Endothelial cell of umbilical vein (primary cell): ENCODE results near the gene APOL2. TPM values are rescaled to one million over a fixed set of nuclear protein-coding genes. Genes with fewer than 3 reads are reported as not detected.
"Not testable (repeated sequence)": the region's sequence is repeated elsewhere in the genome, so short reads cannot be mapped to it uniquely, and the experiment has no call there.

ENCODE experiments used
- BruUV-seq: library from RNA; stranded (reverse); fragments of 400-500 nt; replicated peaks from 2 replicates; lab custom pipeline; 2021; lab: Mats Ljungman, UMichigan
- CTCF ChIA-PET: fragments of 300-600, 350-600 bp; sonication (Branson Sonifier 250); formaldehyde crosslinking; loops from one replicate; lab custom pipeline; 2021; ENCODE audit warnings: antibody characterized with exemption, inconsistent platforms; lab: Charles Lee
- POLR2A ChIA-PET: fragments of 300-600, 350-600 bp; sonication (Branson Sonifier 250); formaldehyde crosslinking; loops from one replicate; lab custom pipeline; 2021; ENCODE audit warnings: antibody characterized with exemption, inconsistent platforms; lab: Charles Lee
- DNase-seq: peaks from one replicate; pipeline ENCODE4 v3.0.0-alpha.2; 2011; ENCODE audit warnings: low read depth, low spot score
- FAIRE-seq: peaks from 2 replicates; lab custom pipeline; 2011; peaks lifted over from hg19 to GRCh38; lab: Jason Lieb, UNC
- H2AFZ ChIP-seq: 2 replicates; pipeline ENCODE4 v1.6.0; 2012; ENCODE audit warnings: low read depth, low read length, control low read depth, inconsistent platforms
- H3K27ac ChIP-seq: 2 replicates; pipeline ENCODE4 v1.5.1; 2011; ENCODE audit warnings: low read depth, mild to moderate bottlenecking, control low read depth, low read length, moderate library complexity; ENCODE audit not compliant: insufficient read depth
- H3K27me3 ChIP-seq, 2 experiments: 2 replicates each; pipeline versions ENCODE4 v1.6.0 to v1.6.1; 2011; ENCODE audit warnings: low read length in 2 of 2, mixed read lengths in 1 of 2; ENCODE audit not compliant: control insufficient read depth in 2 of 2, insufficient read depth in 2 of 2
- H3K36me3 ChIP-seq, 2 experiments: 2 replicates in 1 of 2; 3 replicates in 1 of 2; pipeline ENCODE4 v1.5.1; 2011; ENCODE audit warnings: low read length in 2 of 2, mild to moderate bottlenecking in 1 of 2, moderate library complexity in 1 of 2; ENCODE audit not compliant: control insufficient read depth in 2 of 2, insufficient read depth in 2 of 2; ENCODE audit errors: extremely low read depth in 1 of 2
- H3K4me1 ChIP-seq: 3 replicates; pipeline ENCODE4 v1.5.1; 2011; ENCODE audit warnings: mild to moderate bottlenecking, low read length; ENCODE audit not compliant: control insufficient read depth, insufficient read depth; ENCODE audit errors: extremely low read depth
- H3K4me2 ChIP-seq: 2 replicates; pipeline ENCODE4 v1.6.1; 2011; ENCODE audit warnings: low read length, control low read depth, mixed read lengths; ENCODE audit not compliant: insufficient read depth
- H3K4me3 ChIP-seq, 3 experiments: fragments of 200-600 bp in 1 of 3; sonication (generic), shearing (Covaris generic) in 1 of 3; replicated peaks in 1 of 3; 2 replicates each; pipeline ENCODE4 v1.5.1; 2011 to 2016; ENCODE audit warnings: control low read depth in 3 of 3, low read length in 3 of 3, mild to moderate bottlenecking in 2 of 3, inconsistent platforms in 1 of 3, low read depth in 1 of 3, moderate library complexity in 1 of 3; ENCODE audit not compliant: insufficient read depth in 1 of 3
- H3K79me2 ChIP-seq: 2 replicates; pipeline ENCODE4 v1.6.0; 2012; ENCODE audit warnings: low read length, inconsistent platforms; ENCODE audit not compliant: control insufficient read depth, insufficient read depth
- H3K9ac ChIP-seq: replicated peaks from 2 replicates; pipeline ENCODE3; 2011; ENCODE audit warnings: low read length, control low read depth; ENCODE audit not compliant: insufficient read depth; ENCODE audit errors: extremely low read depth
- H3K9me1 ChIP-seq: replicated peaks from 3 replicates; pipeline ENCODE4 v1.6.0; 2011; ENCODE audit warnings: mild to moderate bottlenecking, low read length; ENCODE audit not compliant: control insufficient read depth, insufficient read depth; ENCODE audit errors: extremely low read depth
- H3K9me3 ChIP-seq: replicated peaks from 2 replicates; pipeline ENCODE4 v1.5.1; 2012; ENCODE audit warnings: low read length, inconsistent platforms; ENCODE audit not compliant: control insufficient read depth, insufficient read depth
- H4K20me1 ChIP-seq: replicated peaks from 2 replicates; pipeline ENCODE3; 2011; ENCODE audit warnings: mild to moderate bottlenecking, low read length; ENCODE audit not compliant: control insufficient read depth, insufficient read depth; ENCODE audit errors: extremely low read depth
- CTCF ChIP-seq, 2 donors: IDR thresholded peaks; 1 replicate in 1 of 2; 2 replicates in 1 of 2; pipeline ENCODE4 v1.5.1; 2011; ENCODE audit warnings: low read length in 2 of 2, mild to moderate bottlenecking in 2 of 2, moderate library complexity in 2 of 2, control low read depth in 1 of 2, inconsistent platforms in 1 of 2, low read depth in 1 of 2; ENCODE audit not compliant: insufficient read depth in 1 of 2; ENCODE audit errors: extremely low read depth in 1 of 2
- EZH2 ChIP-seq: IDR thresholded peaks from 2 replicates; pipeline ENCODE4 v1.6.1; 2012; ENCODE audit warnings: borderline replicate concordance, low read depth, mild to moderate bottlenecking, moderate library complexity, low read length, inconsistent platforms; ENCODE audit not compliant: severe bottlenecking
- FOS ChIP-seq: IDR thresholded peaks from 2 replicates; pipeline ENCODE4 v1.6.1; 2011; ENCODE audit warnings: mild to moderate bottlenecking, low read length, moderate library complexity, borderline replicate concordance; ENCODE audit not compliant: insufficient read depth
- GATA2 ChIP-seq: IDR thresholded peaks from 2 replicates; pipeline ENCODE4 v1.7.0; 2011; ENCODE audit warnings: low read depth, mild to moderate bottlenecking, moderate library complexity, mixed read lengths, low read length; ENCODE audit not compliant: insufficient read length, insufficient read depth
- JUN ChIP-seq: IDR thresholded peaks from 2 replicates; pipeline ENCODE4 v1.6.1; 2011; ENCODE audit warnings: borderline replicate concordance, low read depth; ENCODE audit not compliant: insufficient read length, insufficient read depth
- MYC ChIP-seq: IDR thresholded peaks from one replicate; pipeline ENCODE4 v1.6.1; 2011; ENCODE audit warnings: mild to moderate bottlenecking, low read depth, low read length
- POLR2A ChIP-seq: IDR thresholded peaks from 2 replicates; pipeline ENCODE4 v1.6.1; 2012; ENCODE audit warnings: low read depth, mild to moderate bottlenecking, control low read depth, low read length
- POLR2AphosphoS5 ChIP-seq: IDR thresholded peaks from 2 replicates; pipeline ENCODE4 v1.6.1; 2012; ENCODE audit warnings: low read depth, mild to moderate bottlenecking, control low read depth, low read length, moderate library complexity; ENCODE audit not compliant: insufficient read depth
- dilution Hi-C: fragments of 300-500 bp; cut with MboI; formaldehyde crosslinking; loops from one replicate; pipeline ENCODE4 v1.15.0; 2019; ENCODE audit warnings: low sequenced_read_pairs; ENCODE audit not compliant: extremely low pct_ligation_motif_present
- intact Hi-C: fragments of 100-400 bp; cut with micrococcal nuclease; formaldehyde crosslinking; loops from one replicate; pipeline ENCODE4 v1.10.0; 2022
- polyA plus RNA-seq, 4 experiments: library from polyadenylated mRNA; depleted of rRNA in 3 of 4; stranded (reverse) in 3 of 4; unstranded in 1 of 4; fragments of >200 nt; gene quantifications; 2 replicates each; pipeline versions ENCODE4 v1.2.1 to v1.2.3, GENCODE V29; 2011 to 2012; ENCODE audit warnings: missing spikeins in 1 of 4
- total RNA-seq: library from RNA; stranded (reverse); gene quantifications from 2 replicates; pipeline ENCODE4 v1.2.3, GENCODE V29; 2021
- TF ChIP-seq, protein P1 (sequence below): IDR thresholded peaks from 2 replicates; pipeline ENCODE4 v1.6.1; 2011; ENCODE audit not compliant: insufficient read depth, insufficient read length

APOL2 gene
- total and polyA plus RNA-seq, 2 donors (not counting 3 experiments of a cell fraction or from before 2014, with no cell fraction given) = 16.9 to 37.6 TPM

GRCh38 chr22:36252754-36253522 lies 13.6 kb upstream of the APOL2 start, which contains the start of gene APOL1:
Gene APOL1, plus strand, starts transcription at chr22:36253133. Its CDS starts 1,823 bp downstream, at chr22:36254956.
- DNase-seq = peak; percentile 69
- H3K36me3 ChIP-seq = no peaks in the 10 kb centered on the region
- H3K9me1 ChIP-seq = no peaks in the 10 kb centered on the region
- no peak within 1 kb of the TSS for H3K27ac ChIP-seq
- no peaks in the 10 kb centered on the region for H3K9me3 ChIP-seq
- intact Hi-C loops (no loop called here), dilution Hi-C loops (no loop called here)
- peaks cover 13% of the 10 kb centered on the region for H3K4me1 ChIP-seq
- FAIRE-seq = peak; percentile 63
- ChIA-PET POLR2A (interaction anchor here (1.2 kb wide), 1 partner anchor 14 kb away, joined by 3 read pairs; no protein-coding TSS in a partner anchor), CTCF (interaction anchor here (1.0 to 4.0 kb wide), 5 partner anchors 9 to 233 kb away, joined by 3 to 20 read pairs (median 4); partner anchors contain the start of gene APOL2)
- no TSS peak for BruUV-seq
- H3K4me3 ChIP-seq = peak within 1 kb of the TSS; percentile 32 to 53 (median 42)
- H4K20me1 ChIP-seq = no peaks in the 10 kb centered on the region
- H2AFZ ChIP-seq = peak within 1 kb of the TSS; percentile 89
- no peaks in the 10 kb centered on the region for H3K79me2 ChIP-seq
- no peaks in the 10 kb centered on the region for H3K27me3 ChIP-seq
- TF ChIP-seq, protein P1, sequence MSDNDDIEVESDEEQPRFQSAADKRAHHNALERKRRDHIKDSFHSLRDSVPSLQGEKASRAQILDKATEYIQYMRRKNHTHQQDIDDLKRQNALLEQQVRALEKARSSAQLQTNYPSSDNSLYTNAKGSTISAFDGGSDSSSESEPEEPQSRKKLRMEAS = no peak
- no peak for TF ChIP-seq CTCF (IDR thresholded peaks at IDR 0.05; ENCODE audit: extremely low read depth in 1 of 2, insufficient read depth in 1 of 2, low read depth in 1 of 2, low read length in 2 of 2)
- no peak for TF ChIP-seq MYC
- no peak for TF ChIP-seq POLR2A
- no peak for TF ChIP-seq GATA2
- no peak for TF ChIP-seq POLR2AphosphoS5
- no peak for TF ChIP-seq EZH2
- no peak for TF ChIP-seq JUN
- TF ChIP-seq FOS = no peak
- peak within 1 kb of the TSS; percentile 82 for H3K4me2 ChIP-seq
- H3K9ac ChIP-seq = peak within 1 kb of the TSS; percentile 25

DNA sequence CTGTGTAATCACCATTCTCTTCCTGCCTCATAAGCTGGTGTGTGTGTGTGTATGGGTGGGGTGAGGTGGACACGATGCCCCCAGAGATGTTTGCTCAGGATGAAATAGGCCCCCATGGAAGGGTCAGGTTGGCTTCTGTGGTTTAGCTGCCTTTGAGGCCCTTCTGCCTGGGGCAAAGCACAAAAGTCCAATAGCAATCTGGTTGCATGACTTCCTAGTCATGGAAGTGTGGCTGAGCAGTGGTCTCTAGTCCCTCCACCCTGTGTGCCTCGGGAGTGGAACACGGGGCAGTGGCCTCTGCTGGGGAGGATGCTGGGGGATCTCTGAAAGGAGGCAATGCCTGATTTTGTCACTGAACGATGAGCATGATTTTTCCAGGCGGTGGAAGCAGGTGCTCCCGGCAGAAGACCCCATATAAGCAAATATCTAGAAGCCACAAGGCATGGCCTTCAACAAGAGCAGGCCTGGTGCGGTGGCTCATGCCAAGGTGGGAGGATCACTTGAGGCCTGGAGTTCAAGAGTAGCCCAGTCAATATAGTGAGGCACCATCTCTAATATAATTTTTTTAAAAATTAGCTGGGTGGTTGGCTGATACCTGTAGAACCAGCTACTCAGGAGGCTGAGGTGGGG lies 12.8 kb upstream of the APOL2 start:
- H3K9me3 ChIP-seq, intact Hi-C loops, H3K36me3 ChIP-seq, H3K9ac ChIP-seq, BruUV-seq, H2AFZ ChIP-seq, H3K4me2 ChIP-seq, POLR2A ChIA-PET, H3K4me3 ChIP-seq, dilution Hi-C loops, H3K9me1 ChIP-seq, DNase-seq, H3K79me2 ChIP-seq, H3K27me3 ChIP-seq, FAIRE-seq, H4K20me1 ChIP-seq, H3K27ac ChIP-seq: not testable (repeated sequence)
- peaks cover 13% of the 10 kb centered on the region for H3K4me1 ChIP-seq
- CTCF ChIA-PET = interaction anchor here (0.6 to 4.0 kb wide), 4 partner anchors 10 to 16 kb away, joined by 3 to 20 read pairs (median 4); partner anchors contain the start of gene APOL2
